ENCODE results near the gene EPPIN. TPM values are rescaled to one million over a fixed set of nuclear protein-coding genes. Genes with fewer than 3 reads are reported as not detected.

Gene EPPIN
- total and polyA plus RNA-seq, 10 of the 15 experiments (the other 5 are each of a cell fraction or from before 2014, with no cell fraction given) = not detected

- no peak for FAIRE-seq
- no peaks in the 10 kb centered on the region for H3K9me3 ChIP-seq (replicated peaks; ENCODE audit: control insufficient read depth, insufficient read depth, low read length)
- no peaks in the 10 kb centered on the region for H4K20me1 ChIP-seq (ENCODE audit: control insufficient read depth, insufficient read depth)
- intact Hi-C loops (cut with micrococcal nuclease; ENCODE audit: unreplicated experiment) = no loop called here
- H2AFZ ChIP-seq (ENCODE audit: control insufficient read depth, low read depth, low read length) = no peak within 1 kb of the TSS
- no TSS peak for BruUV-seq (replicated peaks)
- H3K9ac ChIP-seq (ENCODE audit: control insufficient read depth, insufficient read depth, low read length) = no peak within 1 kb of the TSS
- no peak for DNase-seq (ENCODE audit: low read depth, low spot score)
- no peak within 1 kb of the TSS for H3K4me2 ChIP-seq (ENCODE audit: control insufficient read depth, insufficient read depth)
- H3K4me3 ChIP-seq = no peak within 1 kb of the TSS
- no peaks in the 10 kb centered on the region for H3K4me1 ChIP-seq (ENCODE audit: control insufficient read depth, insufficient read depth, low read length)
- in situ Hi-C loops (cut with MboI) = no loop called here
- H3K27me3 ChIP-seq (replicated peaks in 1 of 2; ENCODE audit: control insufficient read depth in 2 of 2, insufficient read depth in 2 of 2, low read length in 1 of 2) = no peaks in the 10 kb centered on the region
- H3K79me2 ChIP-seq (ENCODE audit: control insufficient read depth, insufficient read depth, low read length) = no peaks in the 10 kb centered on the region
- ChIA-PET CTCF (no interaction called here), POLR2A (interaction anchor here (0.6 kb wide), 1 partner anchor 98 kb away, joined by 4 read pairs; no protein-coding TSS in a partner anchor), SMC1A (ENCODE audit: uncharacterized antibody, unreplicated experiment) (no interaction called here), RAD21 (ENCODE audit: unreplicated experiment) (no interaction called here)
- H3K27ac ChIP-seq (ENCODE audit: control insufficient read depth, insufficient read depth) = no peak within 1 kb of the TSS
- no peak for ATAC-seq
- no peaks in the 10 kb centered on the region for H3K36me3 ChIP-seq (ENCODE audit: control insufficient read depth in 2 of 2, insufficient read depth in 2 of 2, low read length in 1 of 2)
- 13% methylated on average over 5 of the region's 5 CpGs for WGBS (ENCODE audit: insufficient coverage, insufficient replicate concordance, low lambda C conversion rate, missing lambda C conversion rate)
- no peak for TF ChIP-seq CUX1 (IDR thresholded peaks at IDR 0.05; ENCODE audit: insufficient replicate concordance, low read depth, low read length)
- TF ChIP-seq REST (IDR thresholded peaks at IDR 0.05; ENCODE audit: low read depth, low read length) = peak; percentile 57; the same call in 1 of the 2 replicates
These were observed 31.9 kb downstream of the EPPIN start, which contains the start of gene SPINT3 for GRCh38 chr20:45515147-45515913. TSS of gene SPINT3 (minus strand) at chr20:45515622. CDS start at chr20:45515608, 14 bp downstream.

Measured in GM12878 (cell line).